Measurements from ENCODE around the gene TIAM1. TPM values are rescaled to one million over a fixed set of nuclear protein-coding genes. Genes with fewer than 3 reads are reported as not detected.

The TIAM1 gene
- total RNA-seq, 2 experiments from 2014 or later, result 50.1 to 51.0 TPM

GRCh38 chr21:31367801-31368200 is 23.7 kb upstream of the TIAM1 start:
- Mint-ChIP-seq H3K4me1 (ENCODE audit: low read depth) (peaks cover 37% of the 10 kb centered on the region), H3K36me3 (ENCODE audit: low read depth) (no peaks in the 10 kb centered on the region), H3K9me3 (no peaks in the 10 kb centered on the region), H3K27me3 (ENCODE audit: low read depth) (no peaks in the 10 kb centered on the region), H3K4me3 (no peak overlapping the region), H3K27ac (no peak overlapping the region)
- no peak for DNase-seq
- CTCF ChIA-PET, result no interaction called here
- intact Hi-C loops (cut with micrococcal nuclease), result no loop called here

GRCh38 chr21:31366825-31367224 is 22.8 kb upstream of the TIAM1 start:
- CTCF ChIA-PET, result no interaction called here
- peaks cover 39% of the 10 kb centered on the region for H3K4me1 Mint-ChIP-seq (ENCODE audit: low read depth)
- no peaks in the 10 kb centered on the region for H3K36me3 Mint-ChIP-seq (ENCODE audit: low read depth)
- intact Hi-C loops (cut with micrococcal nuclease), result no loop called here
- no peaks in the 10 kb centered on the region for H3K9me3 Mint-ChIP-seq
- no peak overlapping the region for H3K27ac Mint-ChIP-seq
- no peak for DNase-seq
- H3K27me3 Mint-ChIP-seq (ENCODE audit: low read depth), result no peaks in the 10 kb centered on the region
- no peak overlapping the region for H3K4me3 Mint-ChIP-seq

DNA sequence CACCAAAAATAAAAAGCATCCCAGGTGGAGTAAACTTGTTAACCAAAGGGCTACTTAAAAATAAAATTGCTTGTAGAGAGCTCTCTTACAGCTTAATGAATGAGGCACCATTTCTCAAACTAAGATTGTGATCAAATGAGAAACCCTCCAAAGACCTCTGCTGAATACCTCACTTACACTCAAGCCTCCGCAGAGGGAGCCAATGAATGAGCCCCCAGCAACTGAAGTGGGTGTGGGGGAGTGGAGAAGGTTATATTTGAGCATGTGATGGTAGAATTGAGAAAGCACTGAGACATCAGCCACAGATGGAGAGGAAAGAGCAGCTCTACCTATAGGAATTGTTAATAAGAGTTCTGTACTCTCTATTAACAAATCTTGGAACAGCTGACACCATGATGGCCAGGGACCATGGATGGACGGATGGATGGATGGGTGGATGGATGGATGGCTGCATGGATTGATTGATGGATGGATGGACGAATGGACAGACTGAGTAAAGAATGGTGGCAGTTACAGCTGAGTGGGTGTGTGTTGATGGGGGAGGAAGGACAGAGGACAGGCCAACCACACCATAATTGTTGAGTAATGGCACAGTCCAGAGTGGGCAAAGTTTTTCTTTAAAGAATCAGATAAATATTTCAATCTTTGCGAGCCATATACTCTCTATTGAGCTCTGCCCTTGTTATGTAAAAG is 20.3 kb upstream of the TIAM1 start:
- DNase-seq, result no peak
- Mint-ChIP-seq H3K36me3 (ENCODE audit: low read depth) (no peaks in the 10 kb centered on the region), H3K9me3 (peaks cover 6% of the 10 kb centered on the region), H3K4me1 (ENCODE audit: low read depth) (peaks cover 44% of the 10 kb centered on the region), H3K27ac (no peak overlapping the region), H3K27me3 (ENCODE audit: low read depth) (no peaks in the 10 kb centered on the region), H3K4me3 (no peak overlapping the region)
- CTCF ChIA-PET, result interaction anchor here (0.6 to 1.6 kb wide), 7 partner anchors 9 to 1130 kb away, joined by 3 to 5 read pairs (median 3); no protein-coding TSS in a partner anchor
- intact Hi-C loops (cut with micrococcal nuclease), result loop anchor here (5.0 kb wide), 1 partner anchor 98 kb away; no protein-coding TSS in a partner anchor

DNA sequence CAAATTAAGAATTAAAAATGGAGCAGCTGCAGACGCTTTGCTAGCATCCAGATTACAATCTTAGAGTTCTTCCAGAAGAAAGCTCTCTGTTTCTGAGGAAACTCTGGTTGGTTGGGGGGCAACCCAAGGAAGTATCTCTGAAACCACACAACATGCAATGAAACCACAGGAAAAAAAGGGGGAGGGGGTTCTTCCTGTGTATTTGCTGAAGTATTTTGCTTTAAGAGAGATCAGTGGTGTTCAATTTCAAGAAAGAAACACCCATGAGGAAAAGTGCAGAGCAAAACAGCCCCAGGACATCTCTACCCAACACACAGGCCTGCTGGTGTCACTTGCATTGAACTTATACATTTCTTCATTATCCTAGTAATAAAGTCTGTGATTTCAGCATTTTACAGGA is 19.7 kb upstream of the TIAM1 start:
- peaks cover 44% of the 10 kb centered on the region for H3K4me1 Mint-ChIP-seq (ENCODE audit: low read depth)

GRCh38 chr21:31360717-31361116 is 16.7 kb upstream of the TIAM1 start:
- Mint-ChIP-seq H3K9me3 (peaks cover 8% of the 10 kb centered on the region), H3K4me3 (no peak overlapping the region), H3K27me3 (ENCODE audit: low read depth) (no peaks in the 10 kb centered on the region), H3K4me1 (ENCODE audit: low read depth) (peaks cover 37% of the 10 kb centered on the region), H3K36me3 (ENCODE audit: low read depth) (no peaks in the 10 kb centered on the region), H3K27ac (no peak overlapping the region)
- CTCF ChIA-PET, result no interaction called here
- intact Hi-C loops (cut with micrococcal nuclease), result loop anchor here (5.0 kb wide), 1 partner anchor 102 kb away; no protein-coding TSS in a partner anchor
- DNase-seq, result no peak

More for the DNA sequence above, 19.7 kb upstream of the TIAM1 start:
- H3K27ac Mint-ChIP-seq, result no peak overlapping the region
- CTCF ChIA-PET, result interaction anchor here (0.7 to 1.6 kb wide), 5 partner anchors 9 to 270 kb away, joined by 3 to 5 read pairs (median 3); no protein-coding TSS in a partner anchor
- H3K27me3 Mint-ChIP-seq (ENCODE audit: low read depth), result no peaks in the 10 kb centered on the region
- no peaks in the 10 kb centered on the region for H3K36me3 Mint-ChIP-seq (ENCODE audit: low read depth)
- H3K9me3 Mint-ChIP-seq, result peaks cover 8% of the 10 kb centered on the region
- intact Hi-C loops (cut with micrococcal nuclease), result loop anchor here (5.0 kb wide), 1 partner anchor 99 kb away; no protein-coding TSS in a partner anchor
- DNase-seq, result peak; percentile 28
- no peak overlapping the region for H3K4me3 Mint-ChIP-seq

DNA sequence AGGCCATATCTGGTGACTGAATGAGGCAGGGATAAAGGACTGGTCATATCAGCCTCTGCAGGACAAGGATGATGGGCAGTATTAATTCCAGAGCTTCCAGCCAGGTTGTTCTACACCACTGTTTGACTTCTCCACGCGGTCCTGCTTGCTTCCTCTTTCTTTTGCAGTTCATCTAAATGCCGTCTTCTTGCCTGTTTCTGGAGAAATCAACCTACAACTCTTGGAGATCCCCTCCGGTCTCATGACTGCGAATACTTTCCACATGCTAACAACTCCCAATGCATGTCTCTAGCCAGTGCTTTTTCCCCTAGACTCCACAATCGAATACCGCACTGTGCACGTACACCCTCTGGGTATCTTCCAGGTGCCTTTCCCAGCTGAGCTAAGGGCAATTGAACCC is 14.1 kb upstream of the TIAM1 start:
- H3K9me3 Mint-ChIP-seq, result peaks cover 8% of the 10 kb centered on the region
- no peaks in the 10 kb centered on the region for H3K27me3 Mint-ChIP-seq (ENCODE audit: low read depth)
- intact Hi-C loops (cut with micrococcal nuclease), result no loop called here
- H3K36me3 Mint-ChIP-seq (ENCODE audit: low read depth), result no peaks in the 10 kb centered on the region
- peaks cover 39% of the 10 kb centered on the region for H3K4me1 Mint-ChIP-seq (ENCODE audit: low read depth)
- no peak for DNase-seq
- no peak overlapping the region for H3K27ac Mint-ChIP-seq
- CTCF ChIA-PET, result no interaction called here
- no peak overlapping the region for H3K4me3 Mint-ChIP-seq

DNA sequence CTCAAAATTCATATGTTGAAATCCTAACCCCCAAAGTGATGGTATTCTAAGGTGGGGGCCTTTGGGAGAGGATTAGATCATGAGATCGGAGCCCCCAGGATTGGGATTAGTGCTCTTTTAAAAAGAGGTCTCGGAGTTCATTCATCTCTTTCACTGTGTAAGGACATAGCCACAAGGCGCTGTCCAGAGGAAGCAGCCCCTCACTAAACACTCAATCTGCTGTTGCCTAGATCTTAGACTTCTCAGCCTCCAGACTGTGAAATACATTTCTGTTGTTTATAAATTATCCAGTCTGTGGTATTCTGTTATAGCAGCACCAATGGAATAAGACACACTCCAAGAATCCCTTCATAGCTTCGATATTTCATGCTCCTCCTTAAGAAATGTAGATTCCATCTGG is 12.4 kb upstream of the TIAM1 start:
- CTCF ChIA-PET, result interaction anchor here (0.6 kb wide), 1 partner anchor 106 kb away, joined by 3 read pairs; no protein-coding TSS in a partner anchor
- intact Hi-C loops (cut with micrococcal nuclease), result no loop called here
- no peaks in the 10 kb centered on the region for H3K36me3 Mint-ChIP-seq (ENCODE audit: low read depth)
- no peak overlapping the region for H3K27ac Mint-ChIP-seq
- H3K4me1 Mint-ChIP-seq (ENCODE audit: low read depth), result peaks cover 47% of the 10 kb centered on the region
- no peak overlapping the region for H3K4me3 Mint-ChIP-seq
- DNase-seq, result no peak
- H3K9me3 Mint-ChIP-seq, result peaks cover 8% of the 10 kb centered on the region
- no peaks in the 10 kb centered on the region for H3K27me3 Mint-ChIP-seq (ENCODE audit: low read depth)

DNA sequence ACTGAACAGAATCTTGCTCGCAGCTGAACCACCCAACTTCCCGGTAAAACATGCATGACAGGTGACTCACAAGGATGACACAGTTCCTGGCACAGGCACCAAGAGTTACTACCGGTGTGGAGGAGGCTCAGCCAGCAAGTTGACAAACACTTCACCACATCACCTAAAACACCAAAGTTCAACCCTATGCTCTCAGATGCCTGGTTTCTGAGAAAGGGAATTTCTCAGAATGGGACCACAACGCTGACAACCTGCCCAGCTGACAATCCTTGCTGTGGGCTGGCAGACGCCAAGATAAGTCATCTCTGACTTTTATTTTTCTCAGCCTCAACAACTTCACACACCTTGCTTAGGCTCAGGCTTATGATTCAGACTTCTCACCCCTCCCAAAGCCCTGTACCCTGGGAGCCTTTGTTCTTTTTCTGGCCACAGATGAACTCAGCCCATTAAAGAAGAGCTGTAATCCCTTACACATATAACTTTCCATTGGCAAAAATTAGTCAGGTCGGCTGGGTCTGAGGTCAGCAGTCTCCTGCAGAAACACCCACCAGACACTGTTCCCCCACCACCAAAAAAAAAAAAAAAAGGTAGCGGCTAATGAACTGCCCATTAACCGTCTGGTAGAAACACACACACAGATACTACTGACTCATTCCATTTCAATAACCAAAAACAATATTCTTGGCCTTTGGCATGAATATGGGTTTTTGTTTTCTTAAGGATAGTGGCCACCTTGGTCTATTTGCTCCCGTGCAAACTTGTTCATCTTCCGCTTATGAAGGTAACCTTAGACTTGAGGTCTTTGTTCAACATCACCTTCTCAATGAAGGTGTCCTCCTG is 10.8 kb upstream of the TIAM1 start:
- Mint-ChIP-seq H3K36me3 (ENCODE audit: low read depth) (no peaks in the 10 kb centered on the region), H3K9me3 (peaks cover 6% of the 10 kb centered on the region), H3K4me1 (ENCODE audit: low read depth) (peaks cover 47% of the 10 kb centered on the region), H3K4me3 (peak overlapping the region; percentile 2), H3K27me3 (ENCODE audit: low read depth) (no peaks in the 10 kb centered on the region), H3K27ac (peak overlapping the region; percentile 88)
- intact Hi-C loops (cut with micrococcal nuclease), result loop anchor here (1.0 kb wide), 14 partner anchors 14 to 924 kb away; partner anchors contain the start of genes MIS18A and SOD1
- CTCF ChIA-PET, result interaction anchor here (0.6 to 2.1 kb wide), 8 partner anchors 9 to 232 kb away, joined by 3 to 23 read pairs (median 3); partner anchors contain the start of gene TIAM1
- peak; percentile 94 for DNase-seq

- Mint-ChIP-seq H3K27me3 (ENCODE audit: low read depth) (no peaks in the 10 kb centered on the region), H3K36me3 (ENCODE audit: low read depth) (no peaks in the 10 kb centered on the region), H3K9me3 (peaks cover 5% of the 10 kb centered on the region), H3K4me3 (peak overlapping the region; percentile 2), H3K4me1 (ENCODE audit: low read depth) (peaks cover 47% of the 10 kb centered on the region), H3K27ac (peak overlapping the region; percentile 88)
- no peak for DNase-seq
- intact Hi-C loops (cut with micrococcal nuclease), result loop anchor here (1.0 kb wide), 14 partner anchors 13 to 925 kb away; partner anchors contain the start of genes MIS18A and SOD1
- CTCF ChIA-PET, result interaction anchor here (0.8 to 2.1 kb wide), 6 partner anchors 10 to 226 kb away, joined by 3 to 23 read pairs (median 4); partner anchors contain the start of gene TIAM1
Measured at GRCh38 chr21:31354122-31354521, 10.1 kb upstream of the TIAM1 start.

DNA sequence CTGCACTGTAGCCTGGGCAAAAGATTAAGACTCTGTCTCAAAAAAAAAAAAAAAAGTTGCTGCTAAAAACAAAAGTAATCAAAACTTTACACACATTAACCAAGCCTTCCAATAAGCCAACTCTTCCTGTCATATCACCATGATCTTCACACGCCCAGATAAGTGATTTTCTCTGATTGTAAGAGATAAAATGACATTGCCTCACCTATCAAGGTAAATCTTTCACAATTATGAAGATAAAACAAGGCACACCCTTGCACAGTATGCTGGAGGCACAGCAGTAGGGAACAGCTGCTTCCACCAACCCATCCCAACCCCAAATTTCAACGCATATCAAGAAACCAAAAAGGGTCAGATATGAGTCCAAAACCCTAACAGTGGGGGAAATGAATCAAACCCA is 8.8 kb upstream of the TIAM1 start:
- peak overlapping the region; percentile 76 for H3K27ac Mint-ChIP-seq
- intact Hi-C loops (cut with micrococcal nuclease), result no loop called here
- no peaks in the 10 kb centered on the region for H3K27me3 Mint-ChIP-seq (ENCODE audit: low read depth)
- H3K4me3 Mint-ChIP-seq, result no peak overlapping the region
- H3K4me1 Mint-ChIP-seq (ENCODE audit: low read depth), result peaks cover 47% of the 10 kb centered on the region
- DNase-seq, result no peak
- H3K9me3 Mint-ChIP-seq, result peaks cover 5% of the 10 kb centered on the region
- H3K36me3 Mint-ChIP-seq (ENCODE audit: low read depth), result no peaks in the 10 kb centered on the region
- CTCF ChIA-PET, result interaction anchor here (0.7 to 1.1 kb wide), 3 partner anchors 9 to 150 kb away, joined by 3 to 4 read pairs (median 3); no protein-coding TSS in a partner anchor

DNA sequence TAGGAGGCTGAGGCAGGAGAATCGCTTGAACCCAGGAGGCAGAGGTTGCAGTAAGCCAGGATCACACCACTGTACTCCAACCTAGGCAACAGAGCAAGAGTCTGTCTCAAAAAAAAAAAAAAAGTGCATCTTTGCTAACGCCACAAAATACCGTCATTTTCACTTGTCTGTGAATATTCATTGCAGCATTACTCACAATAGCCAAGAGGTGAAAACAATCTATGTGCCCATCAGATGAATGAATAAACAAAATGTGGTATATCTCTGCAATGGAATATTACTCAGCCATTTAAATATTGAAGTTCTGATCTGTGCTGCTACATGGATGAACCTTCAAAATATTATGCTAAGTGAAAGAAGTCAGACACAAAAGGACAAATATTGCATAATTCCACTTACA is 7.9 kb upstream of the TIAM1 start:
- Mint-ChIP-seq H3K27ac (no peak overlapping the region), H3K4me1 (ENCODE audit: low read depth) (peaks cover 47% of the 10 kb centered on the region), H3K27me3 (ENCODE audit: low read depth) (no peaks in the 10 kb centered on the region), H3K36me3 (ENCODE audit: low read depth) (no peaks in the 10 kb centered on the region), H3K4me3 (no peak overlapping the region), H3K9me3 (peaks cover 5% of the 10 kb centered on the region)
- CTCF ChIA-PET, result interaction anchor here (1.1 kb wide), 1 partner anchor 9 kb away, joined by 3 read pairs; no protein-coding TSS in a partner anchor
- no peak for DNase-seq
- intact Hi-C loops (cut with micrococcal nuclease), result no loop called here

DNA sequence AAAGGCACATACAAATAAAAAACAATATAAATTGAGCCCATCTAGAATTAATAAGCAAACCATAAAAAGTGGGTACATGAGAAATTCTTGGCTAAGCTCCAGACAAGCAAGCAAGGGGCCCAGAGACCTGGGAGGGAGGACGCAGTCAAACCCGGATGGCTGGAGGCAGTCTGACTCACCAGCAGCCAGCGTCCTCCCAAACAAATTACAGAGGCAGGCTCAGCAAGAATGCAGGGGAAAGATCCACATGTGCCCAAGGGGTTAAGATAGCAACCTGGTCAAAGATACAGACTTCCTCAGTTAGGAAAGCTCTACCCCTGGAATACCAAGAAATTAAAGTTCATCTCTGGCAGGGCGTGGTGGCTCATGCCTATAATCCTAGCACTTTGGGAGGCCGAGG is 7.4 kb upstream of the TIAM1 start:
- Mint-ChIP-seq H3K36me3 (ENCODE audit: low read depth) (no peaks in the 10 kb centered on the region), H3K4me1 (ENCODE audit: low read depth) (peaks cover 48% of the 10 kb centered on the region), H3K4me3 (no peak overlapping the region), H3K27me3 (ENCODE audit: low read depth) (no peaks in the 10 kb centered on the region), H3K9me3 (peaks cover 5% of the 10 kb centered on the region), H3K27ac (no peak overlapping the region)
- DNase-seq, result no peak
- intact Hi-C loops (cut with micrococcal nuclease), result no loop called here
- CTCF ChIA-PET, result no interaction called here

Data from activated naive CD4-positive, alpha-beta T cell treated with anti-CD3 and anti-CD28 coated beads for 36 hours (primary cell).